K562 (cell line): ENCODE measurements around the gene MAP3K14. TPM values are rescaled to one million over a fixed set of nuclear protein-coding genes. Genes with fewer than 3 reads are reported as not detected.
A peak's percentile ranks its signal among the peaks of the same experiment; 100 is the strongest.

Experiments used
- BHLHE40 ChIP-seq: IDR thresholded peaks from 2 replicates; pipeline ENCODE4 v1.6.1; 2011; ENCODE audit warnings: low read length, improper control_type of control experiment
- CTBP1 ChIP-seq: fragments of 450-650 bp; IDR thresholded peaks from 2 replicates; pipeline ENCODE4 v1.6.1; 2016; ENCODE audit warnings: borderline replicate concordance
- EZH2 ChIP-seq: IDR thresholded peaks from 2 replicates; pipeline ENCODE4 v1.6.1; 2012; ENCODE audit warnings: low read depth, mild to moderate bottlenecking, inconsistent platforms, low read length, borderline replicate concordance
- GATAD2B ChIP-seq: fragments of 450-650 bp; IDR thresholded peaks from 2 replicates; pipeline ENCODE4 v1.6.1; 2017; ENCODE audit warnings: mild to moderate bottlenecking, borderline replicate concordance
- KLF10 ChIP-seq: fragments of 250-450 bp; sonication (Bioruptor Pico); IDR thresholded peaks from 2 replicates; pipeline ENCODE4 v1.6.1; 2021; ENCODE audit warnings: matching md5 sums
- MAZ ChIP-seq, 2 experiments: fragments of 450-650 bp in 1 of 2; sonication (generic) in 1 of 2; formaldehyde crosslinking; IDR thresholded peaks in 1 of 2; conservative IDR thresholded peaks in 1 of 2; 2 replicates each; pipeline versions ENCODE4 v1.4.0 to v1.5.0; 2020; ENCODE audit warnings: mild to moderate bottlenecking in 1 of 2, missing genetic modification reagents in 1 of 2
- RB1 ChIP-seq: fragments of 450-650 bp; IDR thresholded peaks from 2 replicates; pipeline ENCODE4 v1.6.1; 2017; ENCODE audit warnings: low read depth, mild to moderate bottlenecking
- YY1 ChIP-seq, 3 experiments: IDR thresholded peaks; 2 replicates each; pipeline ENCODE4 v1.6.1; 2011; ENCODE audit warnings: low read length in 2 of 3, mild to moderate bottlenecking in 2 of 3, moderate library complexity in 2 of 3, borderline replicate concordance in 1 of 3, control low read depth in 1 of 3, low read depth in 1 of 3; ENCODE audit not compliant: insufficient read depth in 3 of 3, insufficient replicate concordance in 2 of 3, control insufficient read depth in 1 of 3, insufficient read length in 1 of 3; ENCODE audit errors: extremely low read depth in 1 of 3
- ZNF24 ChIP-seq: fragments of 450-650 bp; IDR thresholded peaks from 2 replicates; pipeline ENCODE4 v1.6.1; 2016
- polyA plus RNA-seq, 8 experiments: library from polyadenylated mRNA; depleted of rRNA in 4 of 8; stranded (reverse) in 5 of 8; unstranded in 3 of 8; fragments of >200 nt; fragmentation: Nextera tagmentation in 2 of 8; fragmentation: Illumina TruSeq in 1 of 8; extraction: Ambion mirVana in 2 of 8; extraction: Trizol in 1 of 8; gene quantifications; 2 replicates each; pipeline versions ENCODE4 v1.2.1 to v1.2.3, GENCODE V29; 2011 to 2014; ENCODE audit warnings: inconsistent platforms in 1 of 8, missing spikeins in 1 of 8
- total RNA-seq, 7 experiments: library from RNA; depleted of rRNA in 6 of 7; stranded (reverse); fragments of >200 nt in 6 of 7; fragmentation: Illumina TruSeq in 2 of 7; extraction: Trizol in 2 of 7; gene quantifications; 2 replicates each; pipeline versions ENCODE4 v1.2.1 to v1.2.3, GENCODE V29; 2011 to 2021; ENCODE audit warnings: low replicate concordance in 1 of 7
- TF ChIP-seq, protein P1 (sequence below): fragments of 200-600 bp; sonication (generic); IDR thresholded peaks from one replicate; pipeline ENCODE4 v1.6.1; 2012; ENCODE audit warnings: mild to moderate bottlenecking, low read depth, low read length, inconsistent platforms
- TF ChIP-seq, protein P2 (sequence below), 2 experiments: IDR thresholded peaks; 2 replicates each; pipeline ENCODE4 v1.6.1; 2011; ENCODE audit warnings: borderline replicate concordance in 1 of 2, control low read depth in 1 of 2, low read depth in 1 of 2, low read length in 1 of 2, mild to moderate bottlenecking in 1 of 2, mixed read lengths in 1 of 2, moderate library complexity in 1 of 2; ENCODE audit not compliant: insufficient read depth in 1 of 2, insufficient read length in 1 of 2, poor library complexity in 1 of 2, severe bottlenecking in 1 of 2; ENCODE audit errors: extremely low read depth in 1 of 2

MAP3K14 gene
- total and polyA plus RNA-seq, 9 of the 15 experiments (the other 6 are each of a cell fraction or from before 2014, with no cell fraction given), result 0.45 to 8.7 (median 3.2) TPM

GRCh38 chr17:45218895-45219661 lies 97.7 kb downstream of the MAP3K14 start (continued):
- TF ChIP-seq, protein P1, sequence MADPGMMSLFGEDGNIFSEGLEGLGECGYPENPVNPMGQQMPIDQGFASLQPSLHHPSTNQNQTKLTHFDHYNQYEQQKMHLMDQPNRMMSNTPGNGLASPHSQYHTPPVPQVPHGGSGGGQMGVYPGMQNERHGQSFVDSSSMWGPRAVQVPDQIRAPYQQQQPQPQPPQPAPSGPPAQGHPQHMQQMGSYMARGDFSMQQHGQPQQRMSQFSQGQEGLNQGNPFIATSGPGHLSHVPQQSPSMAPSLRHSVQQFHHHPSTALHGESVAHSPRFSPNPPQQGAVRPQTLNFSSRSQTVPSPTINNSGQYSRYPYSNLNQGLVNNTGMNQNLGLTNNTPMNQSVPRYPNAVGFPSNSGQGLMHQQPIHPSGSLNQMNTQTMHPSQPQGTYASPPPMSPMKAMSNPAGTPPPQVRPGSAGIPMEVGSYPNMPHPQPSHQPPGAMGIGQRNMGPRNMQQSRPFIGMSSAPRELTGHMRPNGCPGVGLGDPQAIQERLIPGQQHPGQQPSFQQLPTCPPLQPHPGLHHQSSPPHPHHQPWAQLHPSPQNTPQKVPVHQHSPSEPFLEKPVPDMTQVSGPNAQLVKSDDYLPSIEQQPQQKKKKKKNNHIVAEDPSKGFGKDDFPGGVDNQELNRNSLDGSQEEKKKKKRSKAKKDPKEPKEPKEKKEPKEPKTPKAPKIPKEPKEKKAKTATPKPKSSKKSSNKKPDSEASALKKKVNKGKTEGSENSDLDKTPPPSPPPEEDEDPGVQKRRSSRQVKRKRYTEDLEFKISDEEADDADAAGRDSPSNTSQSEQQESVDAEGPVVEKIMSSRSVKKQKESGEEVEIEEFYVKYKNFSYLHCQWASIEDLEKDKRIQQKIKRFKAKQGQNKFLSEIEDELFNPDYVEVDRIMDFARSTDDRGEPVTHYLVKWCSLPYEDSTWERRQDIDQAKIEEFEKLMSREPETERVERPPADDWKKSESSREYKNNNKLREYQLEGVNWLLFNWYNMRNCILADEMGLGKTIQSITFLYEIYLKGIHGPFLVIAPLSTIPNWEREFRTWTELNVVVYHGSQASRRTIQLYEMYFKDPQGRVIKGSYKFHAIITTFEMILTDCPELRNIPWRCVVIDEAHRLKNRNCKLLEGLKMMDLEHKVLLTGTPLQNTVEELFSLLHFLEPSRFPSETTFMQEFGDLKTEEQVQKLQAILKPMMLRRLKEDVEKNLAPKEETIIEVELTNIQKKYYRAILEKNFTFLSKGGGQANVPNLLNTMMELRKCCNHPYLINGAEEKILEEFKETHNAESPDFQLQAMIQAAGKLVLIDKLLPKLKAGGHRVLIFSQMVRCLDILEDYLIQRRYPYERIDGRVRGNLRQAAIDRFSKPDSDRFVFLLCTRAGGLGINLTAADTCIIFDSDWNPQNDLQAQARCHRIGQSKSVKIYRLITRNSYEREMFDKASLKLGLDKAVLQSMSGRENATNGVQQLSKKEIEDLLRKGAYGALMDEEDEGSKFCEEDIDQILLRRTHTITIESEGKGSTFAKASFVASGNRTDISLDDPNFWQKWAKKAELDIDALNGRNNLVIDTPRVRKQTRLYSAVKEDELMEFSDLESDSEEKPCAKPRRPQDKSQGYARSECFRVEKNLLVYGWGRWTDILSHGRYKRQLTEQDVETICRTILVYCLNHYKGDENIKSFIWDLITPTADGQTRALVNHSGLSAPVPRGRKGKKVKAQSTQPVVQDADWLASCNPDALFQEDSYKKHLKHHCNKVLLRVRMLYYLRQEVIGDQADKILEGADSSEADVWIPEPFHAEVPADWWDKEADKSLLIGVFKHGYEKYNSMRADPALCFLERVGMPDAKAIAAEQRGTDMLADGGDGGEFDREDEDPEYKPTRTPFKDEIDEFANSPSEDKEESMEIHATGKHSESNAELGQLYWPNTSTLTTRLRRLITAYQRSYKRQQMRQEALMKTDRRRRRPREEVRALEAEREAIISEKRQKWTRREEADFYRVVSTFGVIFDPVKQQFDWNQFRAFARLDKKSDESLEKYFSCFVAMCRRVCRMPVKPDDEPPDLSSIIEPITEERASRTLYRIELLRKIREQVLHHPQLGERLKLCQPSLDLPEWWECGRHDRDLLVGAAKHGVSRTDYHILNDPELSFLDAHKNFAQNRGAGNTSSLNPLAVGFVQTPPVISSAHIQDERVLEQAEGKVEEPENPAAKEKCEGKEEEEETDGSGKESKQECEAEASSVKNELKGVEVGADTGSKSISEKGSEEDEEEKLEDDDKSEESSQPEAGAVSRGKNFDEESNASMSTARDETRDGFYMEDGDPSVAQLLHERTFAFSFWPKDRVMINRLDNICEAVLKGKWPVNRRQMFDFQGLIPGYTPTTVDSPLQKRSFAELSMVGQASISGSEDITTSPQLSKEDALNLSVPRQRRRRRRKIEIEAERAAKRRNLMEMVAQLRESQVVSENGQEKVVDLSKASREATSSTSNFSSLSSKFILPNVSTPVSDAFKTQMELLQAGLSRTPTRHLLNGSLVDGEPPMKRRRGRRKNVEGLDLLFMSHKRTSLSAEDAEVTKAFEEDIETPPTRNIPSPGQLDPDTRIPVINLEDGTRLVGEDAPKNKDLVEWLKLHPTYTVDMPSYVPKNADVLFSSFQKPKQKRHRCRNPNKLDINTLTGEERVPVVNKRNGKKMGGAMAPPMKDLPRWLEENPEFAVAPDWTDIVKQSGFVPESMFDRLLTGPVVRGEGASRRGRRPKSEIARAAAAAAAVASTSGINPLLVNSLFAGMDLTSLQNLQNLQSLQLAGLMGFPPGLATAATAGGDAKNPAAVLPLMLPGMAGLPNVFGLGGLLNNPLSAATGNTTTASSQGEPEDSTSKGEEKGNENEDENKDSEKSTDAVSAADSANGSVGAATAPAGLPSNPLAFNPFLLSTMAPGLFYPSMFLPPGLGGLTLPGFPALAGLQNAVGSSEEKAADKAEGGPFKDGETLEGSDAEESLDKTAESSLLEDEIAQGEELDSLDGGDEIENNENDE, result no peak
- TF ChIP-seq BHLHE40 (no peak), GATAD2B (0 out of 2 replicates have a peak, but pooled peaks have one; percentile 42), ZNF24 (0 out of 2 replicates have a peak, but pooled peaks have one; percentile 10), YY1 (IDR thresholded peaks at IDR 0.05; ENCODE audit: borderline replicate concordance in 1 of 3, control insufficient read depth in 1 of 3, extremely low read depth in 1 of 3, insufficient read depth in 3 of 3, insufficient read length in 1 of 3, insufficient replicate concordance in 2 of 3, low read depth in 1 of 3, low read length in 2 of 3) (peak in 1 of 3 experiments; percentile 9), CTBP1 (peak; percentile 46; the same call in 1 of the 2 replicates), EZH2 (no peak), KLF10 (CRISPR knock-in tag) (no peak), RB1 (0 out of 2 replicates have a peak, but pooled peaks have one; percentile 32), MAZ (CRISPR knock-in tag; conservative IDR thresholded peaks at IDR 0.05 in 1 of 2, IDR thresholded peaks at IDR 0.05 in 1 of 2) (peak in 1 of 2 experiments; percentile 56; a peak in 2 of 4 replicates)
- TF ChIP-seq, protein P2, sequence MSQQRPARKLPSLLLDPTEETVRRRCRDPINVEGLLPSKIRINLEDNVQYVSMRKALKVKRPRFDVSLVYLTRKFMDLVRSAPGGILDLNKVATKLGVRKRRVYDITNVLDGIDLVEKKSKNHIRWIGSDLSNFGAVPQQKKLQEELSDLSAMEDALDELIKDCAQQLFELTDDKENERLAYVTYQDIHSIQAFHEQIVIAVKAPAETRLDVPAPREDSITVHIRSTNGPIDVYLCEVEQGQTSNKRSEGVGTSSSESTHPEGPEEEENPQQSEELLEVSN (IDR thresholded peaks at IDR 0.05; ENCODE audit: borderline replicate concordance in 1 of 2, extremely low read depth in 1 of 2, insufficient read depth in 1 of 2, insufficient read length in 1 of 2, low read depth in 1 of 2, low read length in 1 of 2, poor library complexity in 1 of 2, severe bottlenecking in 1 of 2), result no peak
